ENCODE data around the gene ZBTB21.

ZBTB21 gene

DNA sequence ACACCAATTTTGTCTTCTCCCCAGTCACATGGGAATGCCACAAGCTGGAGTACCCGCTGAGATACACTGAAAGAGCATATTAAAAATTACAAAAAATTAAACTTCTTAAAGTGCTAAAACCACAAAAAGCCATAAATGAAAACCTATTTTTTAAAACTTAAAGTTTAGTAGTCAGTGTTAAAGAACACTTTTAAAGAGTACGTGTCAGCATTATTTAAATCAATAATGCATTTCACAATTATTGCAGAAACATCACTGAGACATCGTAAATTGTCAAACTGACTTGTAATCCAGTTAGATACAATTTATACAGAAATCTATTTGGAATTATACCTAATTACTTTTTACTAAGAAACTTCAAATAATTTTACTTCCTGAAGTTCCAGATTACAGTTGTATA is 22.9 kb downstream of the ZBTB21 start:
- DNase-seq = no peak

GRCh38 chr21:41985662-41986416 is 24.3 kb downstream of the ZBTB21 start:
- DNase-seq = no peak

GRCh38 chr21:41983229-41983628 is 26.9 kb downstream of the ZBTB21 start:
- no peak for DNase-seq

- DNase-seq = no peak
Measured at GRCh38 chr21:41980561-41980960, 29.6 kb downstream of the ZBTB21 start.

DNA sequence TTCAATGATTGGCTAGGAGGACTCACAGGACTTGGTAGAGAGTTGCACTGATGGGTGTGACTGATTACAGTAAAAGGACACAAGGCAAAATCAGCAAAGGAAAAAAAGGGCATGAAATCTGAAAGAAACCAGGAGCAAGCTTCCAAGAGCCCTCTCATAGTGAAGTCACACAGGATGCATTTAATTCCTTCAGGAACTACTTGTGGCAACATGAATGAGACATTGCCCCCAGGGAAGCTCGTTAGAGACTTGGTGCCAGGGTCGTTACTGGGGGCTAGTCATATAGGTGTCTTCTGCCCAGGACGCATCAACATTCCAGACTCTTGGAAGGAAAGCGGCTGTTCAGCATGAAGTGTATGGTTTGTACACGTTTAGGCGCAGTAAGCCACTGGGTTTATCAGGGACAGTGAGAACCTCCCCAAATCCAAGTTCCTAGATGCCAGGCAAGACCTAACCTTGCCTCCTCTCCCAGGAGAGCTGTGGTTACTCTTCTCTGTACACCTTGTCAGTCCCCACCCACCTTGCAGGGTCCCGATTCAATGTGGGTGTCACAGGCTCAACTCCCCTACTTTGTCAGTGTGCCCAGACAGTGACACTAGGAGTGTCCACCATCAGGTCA is 30.3 kb downstream of the ZBTB21 start:
- DNase-seq = no peak

GRCh38 chr21:41979335-41979734 is 30.8 kb downstream of the ZBTB21 start:
- no peak for DNase-seq

DNA sequence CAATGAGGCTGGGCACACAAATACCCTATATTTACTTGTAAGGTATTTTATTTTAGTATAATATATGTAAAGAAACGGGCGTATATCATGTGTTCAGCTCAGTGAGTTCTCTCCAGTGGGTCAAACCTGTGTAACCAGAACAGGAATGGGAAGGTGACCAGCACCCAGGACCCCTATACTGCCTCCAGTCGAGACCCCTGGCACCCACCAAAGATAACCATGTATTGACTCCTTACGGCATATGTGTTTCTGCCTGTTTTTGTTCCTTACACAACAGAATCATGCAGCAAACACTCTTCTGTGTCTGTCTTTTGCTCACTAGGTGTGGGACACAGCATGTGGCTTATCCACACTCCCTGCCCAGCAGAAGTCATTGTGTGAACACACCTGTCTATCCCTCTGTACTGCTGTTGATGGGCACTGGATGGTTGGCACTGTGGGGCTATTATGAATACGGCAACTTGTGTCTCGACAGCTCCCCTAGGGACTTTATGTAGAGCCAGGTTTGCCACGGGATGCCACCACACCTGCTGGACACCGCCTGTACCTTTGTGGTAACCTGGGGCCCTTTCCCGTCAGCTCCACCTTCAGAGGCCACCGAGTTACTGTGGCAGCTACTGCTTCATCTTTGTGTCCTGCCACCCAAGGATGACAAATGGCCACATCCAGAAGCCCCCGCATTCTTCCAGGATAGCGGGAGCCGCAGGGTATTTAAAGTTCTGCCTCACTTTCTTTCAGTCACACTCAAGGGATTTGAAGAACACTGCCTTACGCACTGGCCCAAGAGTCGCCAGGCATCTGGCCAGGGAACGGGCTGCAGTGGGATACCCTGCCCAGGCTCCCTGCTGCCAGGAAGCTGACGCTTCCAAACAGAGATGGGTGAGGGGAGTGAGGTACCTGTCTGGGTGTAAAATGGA is 32.9 kb downstream of the ZBTB21 start:
- no peak for DNase-seq

- DNase-seq = no peak
Measured at GRCh38 chr21:41976611-41977010, 33.5 kb downstream of the ZBTB21 start.

DNA sequence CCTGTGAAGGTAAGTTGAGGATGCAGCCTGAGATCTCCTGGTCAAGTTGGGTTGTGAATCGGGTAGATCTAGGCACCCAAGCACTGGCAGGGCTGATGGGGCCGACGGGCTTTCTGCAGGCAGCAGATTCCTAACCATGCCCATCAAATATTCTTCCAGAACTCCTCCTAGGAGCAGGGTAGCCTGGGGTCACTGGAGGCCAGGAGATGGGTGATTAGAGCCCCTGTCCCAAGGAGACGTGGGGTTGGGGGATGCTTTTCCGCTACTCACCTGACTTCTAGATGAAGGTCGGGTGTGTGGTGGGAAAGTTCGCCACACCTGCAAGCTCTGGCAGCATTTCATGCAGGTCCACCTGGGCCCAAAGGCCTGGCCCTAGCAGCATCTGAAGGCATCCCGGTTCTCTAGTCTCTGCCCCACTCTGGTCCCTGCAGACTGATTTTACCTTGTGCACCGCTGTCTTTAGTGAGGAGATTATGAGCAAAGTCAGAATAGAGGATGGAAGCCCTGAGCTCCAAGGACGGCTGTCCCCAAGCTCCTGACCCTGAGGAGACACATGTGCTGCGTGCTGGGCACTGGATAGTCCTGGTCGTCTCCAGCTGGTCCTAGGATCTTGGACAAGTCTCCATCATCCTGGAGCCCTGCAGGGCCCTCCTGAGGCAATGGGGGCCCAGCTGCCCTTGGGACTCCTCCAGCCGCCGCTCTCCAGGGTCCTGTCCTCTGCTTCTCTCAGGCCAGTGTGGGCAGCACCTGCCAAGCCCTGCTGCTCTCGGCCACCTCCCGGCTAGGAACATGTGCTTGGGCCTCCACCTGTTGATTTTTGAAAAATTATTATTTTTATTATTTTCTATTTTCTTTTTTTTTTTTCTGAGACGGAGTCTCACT is 34.5 kb downstream of the ZBTB21 start:
- DNase-seq = no peak

GRCh38 chr21:41974752-41975053 is 35.5 kb downstream of the ZBTB21 start:
- no peak for DNase-seq

DNA sequence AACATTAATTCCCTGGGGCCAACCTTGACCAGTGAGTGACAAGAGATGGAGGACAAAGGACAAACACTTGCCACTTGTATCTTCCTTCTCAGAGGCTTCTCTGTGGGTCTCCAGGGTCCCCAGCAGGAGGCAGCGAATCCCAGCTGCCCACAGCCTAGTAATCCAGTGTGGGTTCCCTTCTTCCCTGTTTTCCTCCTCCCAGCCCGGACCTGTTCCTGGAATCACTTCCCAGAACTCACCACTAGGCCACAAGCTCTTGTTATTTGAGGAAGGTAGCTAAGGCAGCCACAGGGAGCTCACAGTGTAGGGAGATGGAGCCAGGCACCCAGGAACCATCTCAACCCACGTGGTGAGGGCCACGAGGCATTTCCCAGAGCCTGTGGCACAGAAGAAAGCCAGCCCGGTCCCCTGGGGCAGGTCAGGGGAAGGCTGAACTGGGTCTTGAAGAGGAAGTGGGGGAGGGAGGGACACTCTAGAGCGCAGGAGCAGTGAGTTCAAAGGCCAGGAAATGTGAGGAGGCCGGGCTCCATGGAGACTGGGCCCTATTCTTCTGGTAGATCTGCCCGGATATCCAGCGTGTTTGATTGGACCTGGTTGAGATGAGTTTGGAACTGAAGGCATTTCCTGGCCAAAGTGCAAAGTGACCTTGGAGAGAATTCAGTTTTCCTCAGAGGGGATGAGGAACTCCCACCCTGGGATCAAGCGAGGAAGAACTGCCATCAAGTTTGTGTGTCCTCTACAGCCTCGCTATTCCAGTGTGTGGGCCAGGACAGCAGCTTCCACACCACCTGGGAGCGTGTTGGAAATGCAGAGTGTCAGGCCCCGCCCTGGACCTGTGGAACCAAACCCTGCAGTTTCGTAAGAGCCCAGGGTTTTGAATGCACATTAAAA is 36.1 kb downstream of the ZBTB21 start:
- no peak for DNase-seq

GRCh38 chr21:41973427-41973831 is 36.7 kb downstream of the ZBTB21 start:
- no peak for DNase-seq

GRCh38 chr21:41972511-41973205 is 37.5 kb downstream of the ZBTB21 start:
- no peak for DNase-seq

DNA sequence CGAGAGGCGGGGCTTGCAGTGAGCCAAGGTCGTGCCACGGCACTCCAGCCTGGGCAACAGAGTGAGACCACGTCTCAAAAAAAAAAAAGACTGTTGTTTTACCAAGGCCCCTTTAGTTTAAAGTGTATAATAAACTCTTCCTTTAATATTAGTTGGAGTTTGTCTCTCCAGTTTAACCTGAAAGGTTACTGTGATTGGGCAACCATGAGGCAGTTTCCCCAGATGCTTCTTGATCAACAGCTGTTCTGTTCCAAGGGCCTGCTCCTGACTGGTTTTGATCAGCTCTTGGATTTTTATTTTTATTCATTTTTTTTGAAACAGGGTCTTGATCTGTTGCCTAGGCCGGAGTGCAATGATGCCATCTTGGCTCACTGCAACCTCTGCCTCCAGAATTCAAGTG is 38.3 kb downstream of the ZBTB21 start:
- DNase-seq = no peak

DNA sequence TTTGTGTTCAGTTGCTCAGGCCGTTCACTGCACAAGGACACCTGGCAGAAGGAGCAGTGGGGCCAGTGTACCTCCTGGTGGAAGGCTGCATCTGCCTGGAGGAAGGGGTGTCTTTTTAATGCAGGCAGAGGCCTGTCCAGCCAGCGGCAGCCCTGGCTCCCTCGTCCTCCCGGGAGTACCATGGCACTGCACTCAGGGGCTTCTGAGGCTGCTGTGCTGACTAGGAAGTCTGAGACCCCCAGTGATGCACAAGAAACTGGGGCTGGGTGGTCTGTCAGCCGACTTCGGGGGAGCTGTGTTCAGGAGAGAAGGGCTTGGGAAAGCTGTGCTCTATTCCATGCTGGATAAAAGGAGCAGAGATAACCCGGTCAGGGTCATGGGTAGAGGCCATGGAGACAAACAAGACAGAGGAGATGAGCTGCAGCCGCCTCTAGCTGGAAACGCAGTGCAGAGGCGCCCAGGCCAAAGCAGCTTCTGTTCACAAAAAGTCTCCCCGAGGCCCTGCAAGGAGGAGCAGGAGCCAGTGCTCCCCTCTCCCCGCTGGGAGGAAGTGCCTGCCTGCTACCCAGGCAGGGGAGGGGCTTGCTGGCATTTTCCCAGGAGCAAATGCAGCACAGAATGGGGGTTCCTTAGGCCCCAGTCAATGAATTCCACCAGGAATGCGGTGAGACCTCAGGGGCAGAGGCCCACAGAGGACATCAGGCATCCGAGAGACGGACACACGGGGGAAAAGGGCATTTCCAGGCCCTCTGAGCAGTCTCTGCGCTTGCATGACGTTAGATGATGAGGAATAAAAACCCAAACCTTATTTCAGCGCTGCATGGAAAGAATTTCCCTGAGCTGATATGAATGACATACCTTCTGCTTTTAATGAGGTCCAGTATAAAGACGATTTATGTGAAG is 39.2 kb downstream of the ZBTB21 start:
- no peak for DNase-seq

DNA sequence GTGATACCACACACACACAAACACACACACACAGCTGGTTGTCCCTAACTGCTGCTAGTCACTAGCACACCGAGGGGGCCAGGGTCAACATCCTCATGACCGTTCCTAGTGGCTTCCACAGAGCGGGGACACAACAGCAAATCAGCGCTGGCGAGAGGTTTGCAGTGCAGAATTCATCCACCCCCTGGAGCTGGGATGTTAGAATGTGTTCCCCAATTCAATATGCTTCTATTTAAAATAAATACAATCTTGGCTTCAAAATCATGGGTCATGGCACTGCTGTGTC is 40.1 kb downstream of the ZBTB21 start:
- no peak for DNase-seq

DNA sequence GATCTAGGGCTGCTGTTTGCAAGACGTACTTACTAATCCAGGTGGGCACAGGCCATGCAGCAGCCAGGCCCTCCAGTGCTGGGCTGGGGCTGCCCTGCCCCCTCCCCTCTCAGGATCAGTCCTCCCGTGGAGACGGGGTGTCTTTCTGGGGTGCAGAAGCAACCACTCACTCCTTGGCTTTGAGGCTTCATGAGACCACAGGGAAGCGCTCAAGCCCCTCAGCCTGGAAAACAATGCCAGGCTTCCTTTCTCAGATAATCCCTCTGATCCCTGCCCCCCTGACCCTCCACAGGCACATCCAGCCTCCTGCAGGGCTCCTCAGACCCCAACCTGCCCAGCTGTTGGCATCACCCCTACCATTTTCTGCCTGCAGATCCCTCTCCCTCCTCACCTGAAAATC is 42.5 kb downstream of the ZBTB21 start:
- no peak for DNase-seq

DNA sequence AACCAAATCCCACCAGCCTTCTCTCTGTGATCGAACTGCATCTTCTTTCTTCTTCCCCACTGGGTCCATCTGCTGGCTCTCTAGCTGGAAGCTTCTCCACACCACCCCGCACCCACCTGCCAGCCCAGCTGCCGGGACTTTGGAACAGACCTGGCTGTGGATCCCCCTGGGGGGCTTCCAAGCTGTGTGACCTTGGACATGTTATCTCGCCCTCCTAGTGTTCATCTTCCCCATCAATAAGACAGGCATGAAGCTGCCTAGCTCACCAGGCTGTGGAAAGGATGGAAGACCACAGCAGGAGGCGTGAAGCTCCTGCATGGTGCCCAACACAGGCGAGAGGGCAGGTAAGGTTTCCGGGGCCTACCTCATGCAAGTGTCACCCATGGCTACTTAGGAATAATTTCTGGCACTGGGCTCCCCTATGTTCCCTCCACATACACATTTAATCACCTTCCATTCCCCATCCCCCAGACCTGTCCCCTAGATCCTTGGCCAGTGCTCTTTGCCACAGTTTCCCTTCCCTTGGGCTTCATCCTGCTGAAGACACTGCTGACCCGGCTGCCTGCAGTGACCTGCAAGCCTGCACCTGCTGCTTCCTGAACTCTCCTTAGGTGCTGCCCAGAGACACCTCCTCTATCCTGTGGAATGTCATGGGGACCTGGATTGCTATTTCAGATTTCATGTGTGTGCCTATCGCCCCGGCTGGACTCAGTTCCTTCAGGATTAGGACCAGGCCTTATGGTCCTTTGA is 43.1 kb downstream of the ZBTB21 start:
- DNase-seq = no peak

DNA sequence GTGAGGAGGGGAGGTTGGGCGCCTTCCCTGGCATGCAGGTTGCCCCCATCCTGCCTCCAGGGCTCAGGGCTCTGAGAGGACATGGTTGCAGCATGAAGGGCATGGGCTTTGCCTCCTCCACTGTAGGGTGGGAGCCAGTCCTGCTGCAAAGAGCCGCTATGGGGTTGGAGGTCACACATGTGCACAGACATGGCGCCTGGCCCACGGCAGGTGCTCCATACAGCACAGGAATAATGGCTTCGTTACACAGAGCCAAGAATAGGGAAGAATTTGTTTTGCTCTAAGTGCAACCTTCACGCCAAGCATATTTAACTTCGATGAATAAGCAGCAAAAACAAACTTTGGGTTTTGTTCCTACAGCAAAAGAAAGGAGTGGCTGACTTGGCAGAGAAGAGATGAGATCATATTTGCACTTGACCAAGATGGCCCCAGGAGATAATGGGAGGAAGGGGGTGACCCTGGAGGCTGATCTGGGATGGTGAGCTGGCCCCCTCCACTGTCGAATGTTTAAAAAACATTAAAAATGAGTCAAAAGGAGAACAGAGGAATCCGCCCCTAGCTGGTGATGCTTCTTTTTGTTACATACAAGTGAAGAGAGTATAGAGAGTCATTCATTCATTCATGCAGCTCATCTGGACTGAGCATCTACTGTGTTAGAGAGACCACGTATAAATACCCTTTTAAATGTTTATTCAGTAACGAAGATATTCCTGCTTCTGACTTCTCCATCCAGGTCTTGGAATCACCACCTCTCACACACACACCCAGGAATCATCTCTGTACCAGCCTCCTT is 43.9 kb downstream of the ZBTB21 start:
- no peak for DNase-seq
